Muscle of leg (tissue), 11 donors: Measurements from ENCODE around the gene GRIN1. TPM values are rescaled to one million over a fixed set of nuclear protein-coding genes. Genes with fewer than 3 reads are reported as not detected.
A peak's percentile ranks its signal among the peaks of the same experiment; 100 is the strongest.
"Not testable (repeated sequence)": the region's sequence is repeated elsewhere in the genome, so short reads cannot be mapped to it uniquely, and the experiment has no call there.

Experiments used
- DNase-seq: peaks from one replicate; pipeline ENCODE4 v3.0.0; 2013
- H3K27ac ChIP-seq: one replicate; pipeline ENCODE4 v1.5.1; 2013; ENCODE audit warnings: mild to moderate bottlenecking, low read length, control low read depth
- H3K27me3 ChIP-seq: one replicate; pipeline ENCODE4 v1.6.1; 2013; ENCODE audit warnings: low read length; ENCODE audit not compliant: control insufficient read depth, insufficient read depth
- H3K36me3 ChIP-seq: one replicate; pipeline ENCODE4 v1.6.1; 2013; ENCODE audit warnings: low read length; ENCODE audit not compliant: control insufficient read depth, insufficient read depth
- H3K4me1 ChIP-seq: one replicate; pipeline ENCODE4 v1.6.1; 2013; ENCODE audit warnings: low read length; ENCODE audit not compliant: control insufficient read depth, insufficient read depth
- H3K4me3 ChIP-seq: one replicate; pipeline ENCODE4 v1.5.1; 2013; ENCODE audit warnings: low read length, control low read depth
- H3K9me3 ChIP-seq: replicated peaks from 2 replicates; pipeline ENCODE4 v1.6.1; 2013; ENCODE audit warnings: low read depth, low read length; ENCODE audit not compliant: control insufficient read depth
- WGBS: methylation state at CpG from one replicate; pipeline ENCODE4 v1.1.5; 2013; ENCODE audit warnings: missing lambda C conversion rate; ENCODE audit not compliant: insufficient coverage; 5-methylcytosine and 5-hydroxymethylcytosine counted together
- polyA plus RNA-seq, 8 donors: library from polyadenylated mRNA; unstranded; fragments of 120-200 nt; gene quantifications; one replicate each; pipeline versions ENCODE4 v1.2.1 to v1.2.3, GENCODE V29; 2013; ENCODE audit warnings: inconsistent platforms in 1 of 8, low replicate concordance in 1 of 8; ENCODE audit not compliant: insufficient read length in 8 of 8, insufficient read depth in 1 of 8
- total RNA-seq: library from RNA; stranded (reverse); fragments of 120-200 nt; gene quantifications from one replicate; pipeline ENCODE4 v1.2.4, GENCODE V29; 2013

The GRIN1 gene
- total and polyA plus RNA-seq, 9 donors: 0.07 to 0.17 (median 0.11) TPM; not detected in 5

- 5% methylated on average over 54 of the region's 58 CpGs for WGBS
- Histone ChIP-seq H3K36me3 (no peaks in the 10 kb centered on the region), H3K27me3 (peaks cover 15% of the 10 kb centered on the region), H3K4me1 (peaks cover 24% of the 10 kb centered on the region), H3K27ac (no peak overlapping the region), H3K4me3 (peak overlapping the region; percentile 76), H3K9me3 (peaks cover 7% of the 10 kb centered on the region)
- DNase-seq: no peak
Measured at GRCh38 chr9:137130176-137130755, 8.7 kb upstream of the GRIN1 start.

- no peak for DNase-seq
- WGBS: 83% methylated on average over 1 of the region's 4 CpGs
Measured at GRCh38 chr9:137134191-137134590, 4.8 kb upstream of the GRIN1 start.

GRCh38 chr9:137135154-137135553 lies 3.8 kb upstream of the GRIN1 start:
- not testable (repeated sequence) for H3K27ac ChIP-seq, DNase-seq, H3K36me3 ChIP-seq, H3K9me3 ChIP-seq, H3K4me3 ChIP-seq
- H3K27me3 ChIP-seq: peaks cover 58% of the 10 kb centered on the region
- peaks cover 25% of the 10 kb centered on the region for H3K4me1 ChIP-seq
- 83% methylated on average over 4 of the region's 9 CpGs for WGBS

More at GRCh38 chr9:137134191-137134590, 4.8 kb upstream of the GRIN1 start:
- Histone ChIP-seq H3K4me3 (no peak overlapping the region), H3K27ac (no peak overlapping the region), H3K9me3 (peaks cover 7% of the 10 kb centered on the region), H3K36me3 (no peaks in the 10 kb centered on the region), H3K4me1 (peaks cover 25% of the 10 kb centered on the region), H3K27me3 (peaks cover 49% of the 10 kb centered on the region)

GRCh38 chr9:137136261-137136880 lies 2.6 kb upstream of the GRIN1 start:
- Histone ChIP-seq H3K27ac (no peak overlapping the region), H3K9me3 (no peaks in the 10 kb centered on the region), H3K27me3 (peaks cover 61% of the 10 kb centered on the region), H3K4me1 (peaks cover 22% of the 10 kb centered on the region), H3K36me3 (no peaks in the 10 kb centered on the region), H3K4me3 (no peak overlapping the region)
- WGBS: 18% methylated on average over 20 of the region's 27 CpGs
- no peak for DNase-seq

GRCh38 chr9:137136881-137137607 lies 1.9 kb upstream of the GRIN1 start:
- H3K36me3 ChIP-seq: no peaks in the 10 kb centered on the region
- no peak overlapping the region for H3K27ac ChIP-seq
- no peak for DNase-seq
- H3K27me3 ChIP-seq: peaks cover 65% of the 10 kb centered on the region
- H3K4me3 ChIP-seq: no peak overlapping the region
- peaks cover 22% of the 10 kb centered on the region for H3K4me1 ChIP-seq
- WGBS: 60% methylated on average over 10 of the region's 23 CpGs
- H3K9me3 ChIP-seq: no peaks in the 10 kb centered on the region

GRCh38 chr9:137138058-137138721 lies 764 bp upstream of the GRIN1 start:
- H3K27ac ChIP-seq: no peak overlapping the region

GRCh38 chr9:137139468-137140150 lies 655 bp downstream of the GRIN1 start:
- Histone ChIP-seq H3K9me3 (no peaks in the 10 kb centered on the region), H3K4me1 (peaks cover 22% of the 10 kb centered on the region), H3K27ac (no peak overlapping the region), H3K4me3 (no peak overlapping the region), H3K36me3 (no peaks in the 10 kb centered on the region), H3K27me3 (peaks cover 77% of the 10 kb centered on the region)
- DNase-seq: no peak
- WGBS: 21% methylated on average over 35 of the region's 37 CpGs

More at GRCh38 chr9:137138058-137138721, 764 bp upstream of the GRIN1 start:
- no peak overlapping the region for H3K4me3 ChIP-seq
- 3% methylated on average over 15 of the region's 25 CpGs for WGBS
- H3K36me3 ChIP-seq: no peaks in the 10 kb centered on the region
- H3K4me1 ChIP-seq: peaks cover 22% of the 10 kb centered on the region
- no peak for DNase-seq
- no peaks in the 10 kb centered on the region for H3K9me3 ChIP-seq
- peaks cover 70% of the 10 kb centered on the region for H3K27me3 ChIP-seq

- DNase-seq: no peak
- WGBS: 47% methylated on average over 19 of the region's 26 CpGs
- Histone ChIP-seq H3K36me3 (no peaks in the 10 kb centered on the region), H3K9me3 (no peaks in the 10 kb centered on the region), H3K4me1 (peaks cover 22% of the 10 kb centered on the region), H3K27ac (no peak overlapping the region), H3K27me3 (peaks cover 77% of the 10 kb centered on the region), H3K4me3 (no peak overlapping the region)
Measured at GRCh38 chr9:137140151-137141012, 1.4 kb downstream of the GRIN1 start.
